ENCODE results near the gene SMIM41.

DNA sequence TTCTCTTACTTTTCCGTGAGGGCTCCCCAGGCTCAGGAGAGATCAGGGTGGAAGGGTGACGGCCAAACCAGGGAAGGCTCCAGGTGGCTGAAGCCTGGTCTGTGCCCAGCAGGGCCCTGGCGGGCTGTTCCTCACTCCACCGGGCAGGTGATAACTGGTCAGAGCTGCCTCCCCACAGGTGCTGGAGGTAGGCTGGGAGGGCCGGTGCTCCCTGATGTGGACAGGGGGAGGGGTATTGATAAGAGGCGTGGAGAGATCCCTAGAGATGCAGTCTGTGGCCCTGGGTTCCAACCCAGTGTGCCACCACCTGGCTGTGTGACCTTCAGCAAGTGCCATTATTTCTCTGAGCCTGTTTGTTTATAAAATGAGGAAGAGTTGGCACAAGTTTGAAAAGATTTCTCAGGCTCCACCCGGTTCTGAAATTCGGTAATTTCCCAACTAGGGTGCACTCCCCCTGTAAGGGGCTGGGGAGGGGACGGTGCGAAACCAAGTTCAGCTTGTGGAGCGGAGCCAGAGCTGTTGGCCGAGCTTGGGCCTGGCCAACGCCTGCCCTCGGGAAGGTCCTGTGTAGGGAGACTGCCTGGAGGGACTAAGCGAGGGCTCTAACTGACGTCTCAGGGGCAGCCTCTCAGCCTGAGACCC, 29.3 kb upstream of the SMIM41 start:
- TF ChIP-seq REST (IDR thresholded peaks at IDR 0.05; ENCODE audit: insufficient read depth in 1 of 2, low read depth in 2 of 2, low read length in 2 of 2) (no peak), POLR2AphosphoS5 (IDR thresholded peaks at IDR 0.05; ENCODE audit: low read depth, low read length) (no peak), TAF1 (IDR thresholded peaks at IDR 0.05; ENCODE audit: borderline replicate concordance, insufficient read depth, low read length) (no peak), SIN3A (IDR thresholded peaks at IDR 0.05; ENCODE audit: borderline replicate concordance, insufficient read depth, low read length) (no peak), FOXP2 (optimal IDR thresholded peaks at IDR 0.05; ENCODE audit: borderline replicate concordance, extremely low read depth, extremely low read length, insufficient read depth) (no peak)

Data from PFSK-1 (cell line).